H1 (cell line): Measurements from ENCODE around the gene GLB1L3. TPM values are rescaled to one million over a fixed set of nuclear protein-coding genes. Genes with fewer than 3 reads are reported as not detected.

Experiments
- CTCF ChIA-PET: fragments of 300-600 bp; sonication (Branson Sonifier 250); formaldehyde crosslinking; loops from one replicate; lab custom pipeline; 2021; ENCODE audit not compliant: partially characterized antibody; lab: Charles Lee
- POLR2A ChIA-PET: fragments of 300-600 bp; sonication (Branson Sonifier 250); formaldehyde crosslinking; loops from one replicate; lab custom pipeline; 2021; ENCODE audit warnings: inconsistent platforms; ENCODE audit not compliant: partially characterized antibody; lab: Charles Lee
- DNase-seq, 2 experiments: peaks; one replicate each; pipeline versions ENCODE4 v3.0.0 to v3.0.0-alpha.2; 2010 to 2022; ENCODE audit warnings: low spot score in 2 of 2, low read depth in 1 of 2, mixed read lengths in 1 of 2
- FAIRE-seq: peaks from 2 replicates; lab custom pipeline; 2011; peaks lifted over from hg19 to GRCh38; lab: Jason Lieb, UNC
- H2AFZ ChIP-seq: 2 replicates; pipeline ENCODE4 v1.8.1; 2012; ENCODE audit warnings: low read length, inconsistent platforms
- H2AK5ac ChIP-seq: 2 replicates; pipeline ENCODE4 v1.6.1; 2013; ENCODE audit warnings: low read depth, low read length
- H2BK120ac ChIP-seq: replicated peaks from 2 replicates; pipeline ENCODE3; 2013; ENCODE audit warnings: low read depth, low read length, inconsistent platforms
- H2BK12ac ChIP-seq: 2 replicates; pipeline ENCODE4 v1.6.1; 2013; ENCODE audit warnings: low read depth, low read length
- H2BK15ac ChIP-seq: 2 replicates; pipeline ENCODE4 v1.6.1; 2013; ENCODE audit warnings: low read length
- H2BK20ac ChIP-seq: 2 replicates; pipeline ENCODE4 v1.6.1; 2013; ENCODE audit warnings: low read length
- H2BK5ac ChIP-seq: 2 replicates; pipeline ENCODE4 v1.6.1; 2013; ENCODE audit warnings: low read depth, low read length
- H3K14ac ChIP-seq: 2 replicates; pipeline ENCODE4 v1.6.1; 2013; ENCODE audit warnings: inconsistent platforms; ENCODE audit not compliant: insufficient read length
- H3K18ac ChIP-seq: 2 replicates; pipeline ENCODE4 v1.6.1; 2013; ENCODE audit warnings: low read length; ENCODE audit errors: extremely low read depth
- H3K23ac ChIP-seq: 2 replicates; pipeline ENCODE4 v1.6.1; 2013; ENCODE audit warnings: inconsistent platforms; ENCODE audit not compliant: insufficient read length
- H3K23me2 ChIP-seq: 2 replicates; pipeline ENCODE4 v1.6.1; 2013; ENCODE audit warnings: low read depth, low read length
- H3K27ac ChIP-seq: 2 replicates; pipeline ENCODE4 v1.6.1; 2011; ENCODE audit warnings: low read depth, low read length, inconsistent platforms
- H3K27me3 ChIP-seq, 4 experiments: replicated peaks in 1 of 4; 1 replicate in 1 of 4; 2 replicates in 3 of 4; pipeline versions ENCODE4 v1.6.1 to v1.8.1; 2011 to 2013; ENCODE audit warnings: low read length in 3 of 4, mild to moderate bottlenecking in 3 of 4, inconsistent platforms in 2 of 4, mixed read lengths in 2 of 4, moderate library complexity in 1 of 4; ENCODE audit not compliant: control insufficient read depth in 3 of 4, insufficient read depth in 3 of 4; ENCODE audit errors: extremely low read depth in 1 of 4
- H3K36me3 ChIP-seq, 4 experiments: 2 replicates each; pipeline versions ENCODE4 v1.6.1 to v1.8.1; 2011 to 2013; ENCODE audit warnings: mild to moderate bottlenecking in 4 of 4, low read length in 3 of 4, moderate library complexity in 2 of 4, control low read depth in 1 of 4, inconsistent platforms in 1 of 4; ENCODE audit not compliant: insufficient read depth in 4 of 4, control insufficient read depth in 2 of 4
- H3K4ac ChIP-seq: replicated peaks from 2 replicates; pipeline ENCODE3; 2013; ENCODE audit warnings: low read length, low read depth, mixed read lengths, inconsistent platforms; ENCODE audit not compliant: insufficient read length
- H3K4me1 ChIP-seq, 4 experiments: replicated peaks in 1 of 4; 1 replicate in 1 of 4; 2 replicates in 3 of 4; pipeline versions ENCODE4 v1.6.1 to v1.8.1; 2011 to 2013; ENCODE audit warnings: low read length in 3 of 4, inconsistent platforms in 2 of 4, mixed read lengths in 1 of 4; ENCODE audit not compliant: insufficient read depth in 4 of 4, control insufficient read depth in 3 of 4
- H3K4me2 ChIP-seq, 2 experiments: 2 replicates each; pipeline versions ENCODE4 v1.6.1 to v1.8.1; 2011 to 2013; ENCODE audit warnings: low read depth in 2 of 2, low read length in 2 of 2, control low read depth in 1 of 2, inconsistent platforms in 1 of 2, mild to moderate bottlenecking in 1 of 2; ENCODE audit not compliant: insufficient read depth in 1 of 2
- H3K4me3 ChIP-seq, 4 experiments: fragments of 200-600, 300-600 bp in 1 of 4; sonication (generic), shearing (Covaris generic), sonication (Bioruptor Twin) in 1 of 4; 2 replicates each; pipeline versions ENCODE4 v1.5.1 to v1.8.1; 2011 to 2016; ENCODE audit warnings: low read length in 4 of 4, low read depth in 3 of 4, control low read depth in 2 of 4, inconsistent platforms in 2 of 4, mild to moderate bottlenecking in 2 of 4, mixed read lengths in 1 of 4, moderate library complexity in 1 of 4; ENCODE audit not compliant: insufficient read depth in 2 of 4; ENCODE audit errors: extremely low read depth in 1 of 4
- H3K56ac ChIP-seq: replicated peaks from 2 replicates; pipeline ENCODE3; 2013; ENCODE audit warnings: low read depth, mild to moderate bottlenecking, mixed read lengths, low read length, inconsistent platforms; ENCODE audit not compliant: insufficient read length
- H3K79me1 ChIP-seq: 2 replicates; pipeline ENCODE4 v1.6.1; 2013; ENCODE audit warnings: low read depth, low read length, control low read depth
- H3K79me2 ChIP-seq, 2 experiments: 2 replicates each; pipeline versions ENCODE4 v1.6.1 to v1.8.1; 2012 to 2013; ENCODE audit warnings: low read length in 2 of 2, mild to moderate bottlenecking in 2 of 2, inconsistent platforms in 1 of 2; ENCODE audit not compliant: insufficient read depth in 2 of 2, control insufficient read depth in 1 of 2
- H3K9ac ChIP-seq, 4 experiments: replicated peaks in 1 of 4; 1 replicate in 1 of 4; 2 replicates in 3 of 4; pipeline versions ENCODE4 v1.6.1 to v1.8.1; 2011 to 2013; ENCODE audit warnings: low read depth in 3 of 4, low read length in 3 of 4, control low read depth in 2 of 4, mild to moderate bottlenecking in 2 of 4, moderate library complexity in 2 of 4, inconsistent platforms in 1 of 4; ENCODE audit errors: extremely low read depth in 1 of 4
- H3K9me3 ChIP-seq, 2 experiments: 2 replicates each; pipeline versions ENCODE4 v1.6.1 to v1.8.1; 2012 to 2013; ENCODE audit warnings: mild to moderate bottlenecking in 2 of 2, moderate library complexity in 2 of 2, control low read depth in 1 of 2, inconsistent platforms in 1 of 2, low read depth in 1 of 2, low read length in 1 of 2, mixed read lengths in 1 of 2; ENCODE audit not compliant: insufficient read depth in 2 of 2
- H4K20me1 ChIP-seq, 2 experiments: replicated peaks in 1 of 2; 2 replicates each; pipeline versions ENCODE3 to v1.8.1; 2011 to 2013; ENCODE audit warnings: inconsistent platforms in 2 of 2, low read length in 2 of 2, mild to moderate bottlenecking in 1 of 2; ENCODE audit not compliant: insufficient read depth in 2 of 2, control insufficient read depth in 1 of 2
- H4K5ac ChIP-seq: 2 replicates; pipeline ENCODE4 v1.6.1; 2013; ENCODE audit warnings: low read length, low read depth, mixed read lengths, inconsistent platforms; ENCODE audit not compliant: insufficient read length
- H4K8ac ChIP-seq: 2 replicates; pipeline ENCODE4 v1.8.0; 2013; ENCODE audit warnings: mild to moderate bottlenecking, moderate library complexity, low read length, inconsistent platforms; ENCODE audit not compliant: insufficient read depth; ENCODE audit errors: extremely low read depth
- H4K91ac ChIP-seq: replicated peaks from 2 replicates; pipeline ENCODE3; 2013; ENCODE audit warnings: low read length, mixed read lengths, inconsistent platforms; ENCODE audit not compliant: insufficient read length
- BACH1 ChIP-seq: IDR thresholded peaks from 2 replicates; pipeline ENCODE4 v1.6.1; 2012; ENCODE audit warnings: low read length, improper control_type of control experiment
- BRCA1 ChIP-seq: IDR thresholded peaks from 2 replicates; pipeline ENCODE4 v1.6.1; 2012; ENCODE audit warnings: low read depth, low read length, improper control_type of control experiment
- CBX8 ChIP-seq: fragments of 300-800, 300-1000 bp; sonication (generic); IDR thresholded peaks from 2 replicates; pipeline ENCODE4 v1.7.1; 2016; ENCODE audit warnings: low read depth, low read length, borderline replicate concordance
- JUN ChIP-seq: IDR thresholded peaks from 2 replicates; pipeline ENCODE4 v1.6.1; 2011; ENCODE audit warnings: low read depth, mild to moderate bottlenecking, improper control_type of control experiment, low read length
- JUND ChIP-seq: IDR thresholded peaks from 2 replicates; pipeline ENCODE4 v1.6.1; 2011; ENCODE audit warnings: mild to moderate bottlenecking, improper control_type of control experiment, low read length
- MAFK ChIP-seq: IDR thresholded peaks from 2 replicates; pipeline ENCODE4 v1.6.1; 2012; ENCODE audit warnings: low read depth, mild to moderate bottlenecking, improper control_type of control experiment, low read length
- NANOG ChIP-seq: IDR thresholded peaks from 2 replicates; pipeline ENCODE4 v1.6.1; 2011; ENCODE audit warnings: low read length, low read depth, mild to moderate bottlenecking, inconsistent platforms; ENCODE audit not compliant: insufficient read depth, poor library complexity, severe bottlenecking
- RBBP5 ChIP-seq: IDR thresholded peaks from 2 replicates; pipeline ENCODE4 v1.7.1; 2012; ENCODE audit warnings: low read depth, mild to moderate bottlenecking, inconsistent platforms, low read length, moderate library complexity, borderline replicate concordance
- SIX5 ChIP-seq: IDR thresholded peaks from 2 replicates; pipeline ENCODE4 v1.6.1; 2011; ENCODE audit warnings: mild to moderate bottlenecking, low read depth, low read length
- SUZ12 ChIP-seq: fragments of 200-600 bp; sonication (generic); IDR thresholded peaks from 2 replicates; pipeline ENCODE4 v1.6.1; 2012; ENCODE audit warnings: mild to moderate bottlenecking, inconsistent platforms, low read length, moderate library complexity, mixed read lengths
- TEAD4 ChIP-seq: IDR thresholded peaks from 2 replicates; pipeline ENCODE4 v1.6.1; 2012; ENCODE audit warnings: low read depth, low read length, inconsistent platforms, mixed read lengths
- WGBS, 2 experiments: shearing (Covaris generic) in 1 of 2; methylation state at CpG; one replicate each; pipeline versions ENCODE4 v1.1.6 to v1.1.7; 2013 to 2015; ENCODE audit warnings: low lambda C conversion rate in 2 of 2, mixed read lengths in 2 of 2, inconsistent platforms in 1 of 2, low coverage in 1 of 2, missing lambda C conversion rate in 1 of 2; ENCODE audit not compliant: insufficient replicate concordance in 2 of 2, insufficient coverage in 1 of 2, insufficient read length in 1 of 2; ENCODE audit errors: extremely low coverage in 1 of 2, missing lambda C conversion rate in 1 of 2; 5-methylcytosine and 5-hydroxymethylcytosine counted together
- polyA plus RNA-seq, 7 experiments: library from polyadenylated mRNA; depleted of rRNA in 3 of 7; stranded (reverse) in 5 of 7; unstranded in 2 of 7; fragments of >200 nt in 5 of 7; fragments of 200-250 nt in 2 of 7; gene quantifications; 1 replicate in 5 of 7; 2 replicates in 1 of 7; 4 replicates in 1 of 7; pipeline versions ENCODE4 v1.2.1 to v1.2.3, GENCODE V29; 2011 to 2013; ENCODE audit warnings: missing spikeins in 2 of 7, mixed read lengths in 2 of 7
- total RNA-seq: library from RNA; stranded (reverse); fragmentation: NEBNext Ultra II Directional; extraction: Animal tissue kit (Norgen Biotek cat#: 25700); gene quantifications from 2 replicates; pipeline ENCODE4 v1.2.1, GENCODE V29; 2021
- TF ChIP-seq, protein P1 (sequence below), 3 experiments: IDR thresholded peaks; 1 replicate in 2 of 3; 2 replicates in 1 of 3; pipeline versions ENCODE4 v1.5.1 to v1.6.1; 2011; ENCODE audit warnings: low read length in 3 of 3, mild to moderate bottlenecking in 3 of 3, inconsistent platforms in 2 of 3, low read depth in 1 of 3, moderate library complexity in 1 of 3; ENCODE audit not compliant: insufficient read depth in 1 of 3; ENCODE audit errors: control extremely low read depth in 1 of 3

GLB1L3 gene
- total and polyA plus RNA-seq, 2 of the 8 experiments (the other 6 are each of a cell fraction or from before 2014, with no cell fraction given) = 14.9 to 33.2 TPM

- Histone ChIP-seq H2BK120ac (no peak overlapping the region), H3K36me3 (no peaks in the 10 kb centered on the region), H3K14ac (no peak overlapping the region), H3K23ac (no peak overlapping the region), H3K79me1 (no peaks in the 10 kb centered on the region), H4K20me1 (no peaks in the 10 kb centered on the region), H3K4ac (no peak overlapping the region), H3K9ac (no peak overlapping the region), H3K4me1 (no peaks in the 10 kb centered on the region), H4K91ac (no peak overlapping the region), H3K9me3 (no peaks in the 10 kb centered on the region), H3K4me2 (no peak overlapping the region), H4K8ac (no peak overlapping the region), H2AFZ (no peak overlapping the region), H2BK5ac (no peak overlapping the region), H2BK15ac (no peak overlapping the region), H2BK12ac (no peak overlapping the region; the same call in 1 of the 2 replicates), H2BK20ac (no peak overlapping the region), H3K4me3 (no peak overlapping the region), H3K27me3 (peaks cover 0 to 10% (median 6%) of the 10 kb centered on the region in 4 experiments; a peak in 5 of 7 replicates), H3K27ac (no peak overlapping the region), H4K5ac (no peak overlapping the region), H3K18ac (no peak overlapping the region), H2AK5ac (no peak overlapping the region), H3K79me2 (no peaks in the 10 kb centered on the region), H3K23me2 (no peaks in the 10 kb centered on the region), H3K56ac (no peak overlapping the region)
- FAIRE-seq (no peak), DNase-seq (no peak)
- WGBS, 2 experiments = 92% methylated on average over 15 of the region's 15 CpGs; no CpG with 5 or more reads in 1 of the 2 experiments
- ChIA-PET POLR2A (no interaction called here), CTCF (interaction anchor here (1.2 kb wide), 1 partner anchor 75 kb away, joined by 3 read pairs; no protein-coding TSS in a partner anchor)
- no peak for TF ChIP-seq CBX8
- no peak for TF ChIP-seq RBBP5
- TF ChIP-seq, protein P1, sequence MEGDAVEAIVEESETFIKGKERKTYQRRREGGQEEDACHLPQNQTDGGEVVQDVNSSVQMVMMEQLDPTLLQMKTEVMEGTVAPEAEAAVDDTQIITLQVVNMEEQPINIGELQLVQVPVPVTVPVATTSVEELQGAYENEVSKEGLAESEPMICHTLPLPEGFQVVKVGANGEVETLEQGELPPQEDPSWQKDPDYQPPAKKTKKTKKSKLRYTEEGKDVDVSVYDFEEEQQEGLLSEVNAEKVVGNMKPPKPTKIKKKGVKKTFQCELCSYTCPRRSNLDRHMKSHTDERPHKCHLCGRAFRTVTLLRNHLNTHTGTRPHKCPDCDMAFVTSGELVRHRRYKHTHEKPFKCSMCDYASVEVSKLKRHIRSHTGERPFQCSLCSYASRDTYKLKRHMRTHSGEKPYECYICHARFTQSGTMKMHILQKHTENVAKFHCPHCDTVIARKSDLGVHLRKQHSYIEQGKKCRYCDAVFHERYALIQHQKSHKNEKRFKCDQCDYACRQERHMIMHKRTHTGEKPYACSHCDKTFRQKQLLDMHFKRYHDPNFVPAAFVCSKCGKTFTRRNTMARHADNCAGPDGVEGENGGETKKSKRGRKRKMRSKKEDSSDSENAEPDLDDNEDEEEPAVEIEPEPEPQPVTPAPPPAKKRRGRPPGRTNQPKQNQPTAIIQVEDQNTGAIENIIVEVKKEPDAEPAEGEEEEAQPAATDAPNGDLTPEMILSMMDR (IDR thresholded peaks at IDR 0.05; ENCODE audit: control extremely low read depth in 1 of 3, insufficient read depth in 1 of 3, low read depth in 1 of 3, low read length in 3 of 3) = no peak
- TF ChIP-seq BACH1 = no peak
- no peak for TF ChIP-seq TEAD4
- no peak for TF ChIP-seq SIX5
- TF ChIP-seq SUZ12 = no peak
- no peak for TF ChIP-seq NANOG
- no peak for TF ChIP-seq MAFK
- no peak for TF ChIP-seq BRCA1
- TF ChIP-seq JUND = no peak
- no peak for TF ChIP-seq JUN
These were observed 61.9 kb downstream of the GLB1L3 start for GRCh38 chr11:134338068-134338467.
